ENCODE data around the gene DELE1.

The DELE1 gene

DNA sequence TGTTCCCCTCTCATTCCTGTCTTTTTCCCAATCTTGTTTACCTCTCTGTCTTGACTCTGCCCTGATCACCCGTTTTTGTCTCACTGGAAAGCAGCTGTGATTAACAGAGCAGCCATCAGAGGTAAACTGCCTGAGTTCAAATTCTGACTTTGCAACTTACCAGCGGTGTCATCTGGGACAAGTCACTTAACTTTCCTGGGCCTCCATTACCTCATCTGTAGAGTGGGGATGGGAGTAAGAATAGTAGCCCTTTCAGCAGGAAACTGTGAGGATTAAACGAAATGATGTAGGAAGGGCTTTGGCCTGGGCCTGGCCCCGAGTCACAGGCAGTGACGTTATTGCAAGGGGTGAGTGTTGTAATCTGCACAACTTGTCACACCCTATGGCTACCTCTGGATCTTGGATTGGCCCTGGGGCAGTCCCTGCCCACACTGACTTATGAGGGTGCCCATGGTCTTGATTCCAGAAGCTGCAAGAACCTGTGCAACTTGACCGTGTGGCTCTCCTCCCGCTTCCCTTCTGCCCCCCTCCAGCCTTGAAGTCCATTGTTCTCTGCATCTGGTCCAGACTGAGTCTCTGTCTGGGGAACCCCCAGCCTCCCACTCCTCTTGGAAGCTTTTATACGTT, 35.0 kb downstream of the DELE1 start:
- no peak for DNase-seq (ENCODE audit: low read depth)

DNA sequence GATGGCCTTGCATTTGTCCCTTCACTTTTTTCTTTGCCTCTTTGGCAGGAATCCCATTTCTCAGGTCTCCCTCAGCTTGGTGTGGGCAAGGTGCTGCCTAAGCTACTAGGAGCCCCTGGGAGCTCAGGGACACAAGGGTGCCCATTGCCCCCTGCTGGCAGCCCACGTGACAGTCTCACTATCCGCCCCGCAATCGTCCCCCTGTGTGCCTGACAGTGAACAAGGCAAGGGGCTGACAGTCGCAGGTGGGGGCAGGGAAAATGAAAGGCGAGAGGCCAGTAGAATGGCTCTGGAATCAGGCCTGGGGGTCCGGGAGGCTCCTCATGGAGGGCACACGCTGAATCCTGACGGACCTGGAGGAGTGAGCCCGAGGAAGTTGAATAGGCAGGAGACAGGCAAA, 36.3 kb downstream of the DELE1 start:
- DNase-seq (ENCODE audit: low read depth) = no peak

DNA sequence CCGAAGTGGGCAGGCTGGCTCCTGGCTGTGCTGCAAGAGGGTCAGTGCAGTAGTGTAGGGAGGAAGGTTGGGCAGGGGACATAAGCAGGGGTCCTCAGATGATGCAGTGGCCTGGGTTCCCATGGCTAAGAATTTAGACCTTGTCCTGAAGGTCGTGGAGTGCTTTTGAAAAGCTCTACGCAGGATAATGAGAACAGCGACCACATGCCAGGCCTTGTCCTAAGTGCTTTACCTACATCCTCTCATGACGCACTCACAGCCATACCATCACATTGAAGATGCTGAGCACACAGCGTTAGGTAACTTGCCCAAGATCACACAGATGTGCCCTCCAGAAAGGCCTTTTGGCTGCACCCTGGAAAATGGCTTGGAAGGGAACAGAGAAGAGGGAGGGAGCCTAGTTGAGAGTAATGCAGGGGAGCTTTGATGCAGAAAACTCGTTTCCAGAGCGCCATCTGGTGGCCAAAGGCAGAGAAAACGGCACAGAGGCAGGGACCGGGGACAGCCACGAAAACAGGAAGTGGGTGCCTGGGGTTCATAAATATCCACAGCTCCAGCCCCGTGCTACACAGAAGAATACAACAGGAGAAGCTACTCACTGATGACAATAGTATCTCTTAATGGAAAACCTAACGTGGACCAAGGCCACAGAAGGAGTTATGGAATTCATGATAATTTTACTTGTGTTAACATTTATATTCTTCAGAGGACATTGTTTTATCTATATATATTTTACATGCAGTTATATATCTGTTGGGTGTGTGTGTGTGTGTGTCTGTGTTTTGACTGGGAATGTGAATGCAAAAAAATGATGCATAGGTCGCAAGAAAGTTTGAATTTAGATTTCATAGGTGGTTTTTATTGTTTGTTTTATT, 37.0 kb downstream of the DELE1 start:
- peak; percentile 85 for DNase-seq (ENCODE audit: low read depth)

DNA sequence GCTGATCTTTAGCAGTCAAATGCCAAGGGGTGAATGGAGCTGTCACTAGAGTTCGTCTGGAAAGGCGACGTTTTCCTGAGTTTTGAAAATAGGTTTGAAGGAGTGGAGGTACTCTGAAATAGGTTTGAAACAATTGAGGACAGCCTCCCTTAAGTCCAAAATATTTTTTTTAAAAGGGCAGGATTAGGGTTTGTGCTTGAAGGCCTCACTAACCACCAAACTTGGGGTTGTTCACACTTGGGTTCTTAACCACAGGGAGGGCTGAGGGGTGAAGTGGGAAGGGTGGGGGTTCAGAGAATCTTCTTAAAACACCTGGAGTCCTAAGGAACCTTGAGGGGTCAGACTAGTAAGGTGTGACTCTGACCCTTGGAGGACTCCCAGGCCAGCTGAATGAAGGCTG, 37.8 kb downstream of the DELE1 start:
- DNase-seq (ENCODE audit: low read depth) = no peak

DNA sequence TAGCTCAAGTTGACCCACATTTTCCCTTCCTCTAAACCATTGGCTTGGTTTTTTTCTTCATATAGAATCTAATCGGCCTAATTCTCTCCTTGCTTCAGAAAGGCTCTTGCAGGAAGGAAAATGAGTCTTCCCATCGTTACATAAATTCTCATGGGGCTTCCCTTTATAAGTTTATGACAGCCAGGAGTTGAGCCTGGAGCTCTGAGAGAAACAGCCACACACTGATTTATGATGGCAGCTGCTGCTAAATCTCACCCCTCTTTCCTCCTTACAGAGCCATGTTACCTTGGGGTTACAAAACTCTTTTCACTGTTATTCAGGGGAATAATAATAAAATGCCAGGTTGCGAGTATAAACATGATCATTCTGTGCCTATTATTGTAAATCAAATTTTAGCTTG, 40.0 kb downstream of the DELE1 start:
- no peak for DNase-seq (ENCODE audit: low read depth)

DNA sequence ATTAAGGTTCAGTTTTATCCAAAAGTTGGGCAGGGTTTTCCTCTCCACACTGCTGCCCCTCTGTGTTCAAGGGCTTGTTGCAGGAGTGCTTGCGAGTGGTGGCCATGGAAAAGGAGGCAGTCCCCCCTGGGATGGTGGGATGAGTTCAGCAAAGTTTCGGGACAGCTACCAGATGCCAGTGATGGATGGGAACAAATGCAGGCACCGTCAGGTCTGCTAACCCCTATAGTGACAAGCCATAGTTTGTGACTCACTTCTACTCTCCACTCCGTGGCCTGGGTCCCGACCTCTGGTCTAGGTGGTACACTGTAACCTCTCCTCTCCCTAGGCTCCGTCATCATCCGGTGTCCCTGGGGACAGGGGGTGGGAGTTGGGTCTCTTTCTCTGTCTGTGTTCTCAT, 41.4 kb downstream of the DELE1 start:
- DNase-seq (ENCODE audit: low read depth) = no peak

DNA sequence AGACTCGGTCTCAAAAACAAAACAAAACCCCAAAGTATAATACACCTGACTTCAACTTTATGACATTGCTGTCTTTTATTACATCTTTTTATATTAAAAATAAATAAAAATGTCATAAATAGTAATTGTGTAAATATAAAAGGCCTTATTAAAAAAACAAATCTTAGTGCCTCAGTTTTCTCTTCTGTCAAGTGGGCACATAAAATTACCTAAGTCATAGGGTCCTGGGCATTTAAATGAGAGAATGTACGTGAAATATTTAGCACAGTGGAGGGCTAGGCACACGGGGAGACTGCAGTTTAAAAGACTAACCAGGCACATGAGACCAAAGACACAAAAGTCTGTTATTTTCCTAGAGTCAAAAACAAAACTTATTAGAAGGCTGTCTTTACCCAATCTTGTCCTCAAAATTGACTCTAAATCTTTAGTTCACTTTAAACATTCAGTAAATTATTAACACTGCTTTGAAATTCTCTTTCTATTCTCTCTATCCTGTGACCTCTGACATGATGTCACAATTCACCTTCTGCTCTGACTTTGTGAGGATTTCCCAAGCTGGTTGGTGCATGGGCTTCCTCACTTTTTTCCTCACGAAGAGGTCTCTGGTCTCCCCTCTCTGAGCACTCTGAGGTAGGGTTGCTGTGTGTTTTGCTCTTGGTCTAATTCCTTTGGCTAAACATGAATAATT, 42.7 kb downstream of the DELE1 start:
- no peak for DNase-seq (ENCODE audit: low read depth)

DNA sequence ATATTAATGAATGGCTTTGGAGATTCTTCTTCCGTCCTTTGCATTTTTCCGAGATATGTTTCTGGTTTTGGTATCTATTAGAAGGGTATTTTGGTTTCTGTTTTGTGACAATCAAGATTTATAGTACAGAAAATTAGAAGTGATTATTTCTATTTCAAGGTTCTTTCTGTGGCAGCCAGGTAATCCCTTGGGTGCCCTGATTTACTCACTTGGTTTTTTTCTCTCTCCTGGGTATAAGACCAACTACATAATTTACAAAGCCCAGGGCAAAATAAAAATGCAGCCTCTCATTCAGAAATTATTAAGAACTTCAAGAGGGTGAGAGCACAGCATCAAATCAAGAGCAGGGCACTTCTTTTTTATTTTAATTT, 43.3 kb downstream of the DELE1 start:
- DNase-seq (ENCODE audit: low read depth) = no peak

DNA sequence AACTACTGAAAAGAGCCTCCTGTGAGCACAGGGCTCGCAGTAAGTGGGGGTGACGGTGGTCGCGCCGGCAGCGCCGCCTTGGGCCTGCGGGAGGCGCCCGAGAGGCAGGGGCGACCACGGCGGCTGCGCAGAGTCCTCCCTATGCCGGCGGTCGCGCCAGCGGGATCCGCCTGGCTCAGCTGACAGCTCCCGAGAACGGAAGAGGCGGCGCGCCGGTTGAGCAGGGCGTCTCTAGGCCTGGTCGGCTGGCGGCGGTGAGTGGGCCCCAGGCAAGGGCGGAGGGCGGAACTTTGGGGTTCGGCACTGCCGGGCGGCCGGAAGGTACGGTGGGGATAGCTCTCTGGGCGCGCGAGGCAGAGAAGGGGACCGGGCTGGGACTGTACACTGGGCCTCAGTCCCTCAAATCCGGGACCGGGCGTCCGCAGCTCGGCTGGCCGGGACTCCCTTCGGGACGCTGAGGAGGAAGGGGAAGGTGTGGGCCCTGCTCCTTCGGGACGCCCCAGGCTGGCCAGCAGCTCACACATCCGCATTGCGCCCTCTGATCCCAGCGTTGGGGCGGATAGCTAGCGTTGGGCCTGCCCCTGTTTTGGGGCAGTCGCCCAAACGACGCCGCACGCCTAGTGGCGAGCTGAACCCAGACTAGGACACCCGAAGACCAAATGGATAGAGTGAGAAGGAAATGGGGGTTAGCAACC, 45.4 kb downstream of the DELE1 start, which contains the start of gene RNF14:
RNF14 (plus strand) TSS at position 192 of the 695 bp plus-strand sequence. CDS start 4,484 bp downstream, outside the sequence.
- peak; percentile 91 for DNase-seq (ENCODE audit: low read depth)

DNA sequence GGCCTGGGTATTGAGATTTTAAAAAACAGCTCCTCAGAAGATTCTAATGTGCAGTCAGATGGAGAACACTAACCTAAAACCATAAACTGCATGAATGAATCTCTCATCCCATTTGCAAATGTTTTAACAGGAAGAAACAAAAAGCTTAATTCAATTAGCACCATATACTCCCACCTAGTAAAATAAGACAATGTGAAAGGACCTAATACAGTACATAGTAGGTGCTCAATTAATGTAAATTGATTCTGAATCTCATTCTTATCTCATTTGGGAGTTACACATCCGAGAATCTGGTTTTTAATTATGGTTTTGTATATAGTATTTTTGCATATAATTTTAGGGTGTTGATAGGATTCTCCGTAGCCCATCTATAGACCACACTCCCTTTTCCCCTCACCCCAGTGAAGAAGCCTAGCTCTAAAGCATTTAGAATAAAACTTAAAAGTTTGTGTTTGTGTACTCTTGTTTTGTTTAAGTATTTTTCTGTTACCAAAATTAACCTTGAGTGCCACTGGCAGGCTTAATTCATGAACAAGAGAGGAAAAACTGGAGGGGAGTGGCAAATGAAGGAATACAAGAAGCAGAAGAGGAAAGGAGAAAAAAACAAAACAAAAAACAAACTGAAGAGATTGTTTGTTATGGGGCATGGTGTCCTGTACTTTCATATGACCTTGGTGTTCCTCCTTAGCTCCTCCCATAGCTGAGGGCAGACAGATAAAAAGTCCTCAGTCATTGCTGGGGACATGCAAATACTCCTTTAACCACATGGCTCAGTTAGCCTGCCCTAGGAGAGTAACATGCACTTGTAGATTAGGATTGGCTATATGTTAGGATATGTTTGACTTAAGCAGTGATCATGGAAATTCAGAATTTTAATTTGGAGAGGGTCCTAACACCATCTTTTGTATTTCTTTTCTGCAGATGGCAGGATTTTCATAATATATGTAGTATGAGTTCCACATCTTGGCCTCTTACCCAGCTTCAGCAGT, 46.4 kb downstream of the DELE1 start:
- no peak for DNase-seq (ENCODE audit: low read depth)

DNA sequence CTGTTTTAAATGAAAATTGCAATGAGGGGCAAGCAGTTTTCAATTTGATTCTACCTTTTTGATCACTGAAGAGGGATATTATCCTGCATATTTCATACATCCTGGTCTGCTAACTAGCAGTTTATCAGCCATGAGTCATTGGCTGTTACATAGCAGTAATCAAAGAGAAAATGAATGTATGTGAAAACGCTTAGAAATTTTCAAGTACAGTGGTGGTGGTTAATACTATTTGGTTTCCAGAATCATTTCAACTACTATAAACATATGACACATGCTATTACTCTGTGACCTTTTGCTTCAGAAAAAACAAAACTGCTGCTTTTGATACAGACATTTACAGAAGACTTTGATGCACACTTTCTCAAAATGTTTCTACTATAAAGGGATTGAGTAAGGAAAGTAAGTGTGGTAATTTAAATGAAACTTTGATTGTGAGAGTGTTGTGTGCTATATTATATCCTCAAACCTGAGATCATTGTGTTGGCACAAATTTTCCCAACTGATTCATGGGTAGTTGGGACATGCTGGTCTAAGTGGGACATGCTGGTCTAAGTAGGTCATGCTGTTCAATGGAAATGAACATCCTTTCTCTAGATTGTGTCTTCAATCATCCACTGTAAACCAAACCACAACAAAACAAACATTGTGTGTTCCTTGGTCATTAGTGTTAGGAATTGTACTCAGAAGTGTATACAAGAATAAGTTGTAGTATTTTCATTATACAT, 50.4 kb downstream of the DELE1 start:
- no peak for DNase-seq (ENCODE audit: low read depth)

DNA sequence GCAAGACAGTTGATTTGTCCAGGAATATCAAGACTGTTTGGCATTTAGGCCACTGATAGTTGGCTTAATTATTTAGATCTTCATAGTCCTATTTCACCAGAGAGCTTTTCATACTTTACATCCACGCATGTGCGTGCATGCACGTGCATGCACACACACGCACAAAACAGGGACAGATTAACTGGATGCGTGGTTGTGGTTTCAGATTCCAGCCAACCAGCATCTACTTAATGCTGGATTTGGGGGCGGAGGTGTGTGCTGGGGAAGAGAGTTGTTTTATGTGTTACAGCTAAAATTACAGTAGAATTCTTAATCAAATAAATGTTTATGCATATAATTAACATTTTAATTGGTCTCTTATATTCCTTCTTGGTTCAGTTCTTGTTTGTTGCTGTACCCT, 52.5 kb downstream of the DELE1 start:
- no peak for DNase-seq (ENCODE audit: low read depth)

DNA sequence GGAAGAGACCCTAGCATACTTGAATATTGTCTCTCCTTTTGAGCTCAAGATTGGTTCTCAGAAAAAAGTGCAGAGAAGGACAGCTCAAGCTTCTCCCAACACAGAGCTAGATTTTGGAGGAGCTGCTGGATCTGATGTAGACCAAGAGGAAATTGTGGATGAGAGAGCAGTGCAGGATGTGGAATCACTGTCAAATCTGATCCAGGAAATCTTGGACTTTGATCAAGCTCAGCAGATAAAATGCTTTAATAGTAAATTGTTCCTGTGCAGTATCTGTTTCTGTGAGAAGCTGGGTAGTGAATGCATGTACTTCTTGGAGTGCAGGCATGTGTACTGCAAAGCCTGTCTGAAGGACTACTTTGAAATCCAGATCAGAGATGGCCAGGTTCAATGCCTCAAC, 54.7 kb downstream of the DELE1 start:
- DNase-seq (ENCODE audit: low read depth) = no peak

DNA sequence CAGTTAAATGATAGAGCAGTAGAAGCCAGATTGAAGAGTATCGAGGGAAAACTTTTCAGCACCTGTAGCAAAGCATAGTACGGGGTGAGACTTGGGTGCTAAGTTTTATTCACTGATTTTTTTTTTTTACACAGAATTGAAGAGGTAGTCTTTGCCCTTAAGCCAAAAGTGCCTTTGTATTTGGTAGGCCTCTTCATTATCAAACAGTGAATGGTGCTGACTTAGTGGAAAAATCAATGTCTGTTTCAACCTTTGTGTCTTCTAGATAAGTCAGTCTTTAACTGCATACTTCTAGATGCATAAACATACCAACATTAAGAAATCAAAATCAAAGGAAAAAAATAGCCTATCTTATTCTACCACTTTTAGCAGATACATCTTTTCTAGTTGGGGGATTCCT, 59.0 kb downstream of the DELE1 start:
- DNase-seq (ENCODE audit: low read depth) = no peak

DNA sequence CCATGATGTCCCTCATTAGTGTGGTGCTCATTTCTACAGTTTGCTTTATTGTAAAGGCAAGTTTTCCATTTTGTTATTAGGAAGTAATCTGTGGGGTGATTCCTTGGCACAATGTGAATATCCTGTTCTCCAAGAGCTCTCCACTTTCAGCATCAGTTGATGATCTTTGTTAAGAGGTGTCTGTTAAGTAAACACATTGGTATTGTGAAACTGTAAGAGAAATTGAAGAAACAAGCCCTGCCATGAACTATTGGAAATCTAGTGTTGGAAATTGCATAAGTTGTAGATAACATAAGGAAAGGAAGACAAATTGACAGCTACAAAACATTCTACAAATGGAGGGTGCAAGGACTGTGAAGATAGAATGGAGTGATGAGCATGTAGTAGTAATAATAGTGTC, 62.4 kb downstream of the DELE1 start:
- DNase-seq (ENCODE audit: low read depth) = no peak

DNA sequence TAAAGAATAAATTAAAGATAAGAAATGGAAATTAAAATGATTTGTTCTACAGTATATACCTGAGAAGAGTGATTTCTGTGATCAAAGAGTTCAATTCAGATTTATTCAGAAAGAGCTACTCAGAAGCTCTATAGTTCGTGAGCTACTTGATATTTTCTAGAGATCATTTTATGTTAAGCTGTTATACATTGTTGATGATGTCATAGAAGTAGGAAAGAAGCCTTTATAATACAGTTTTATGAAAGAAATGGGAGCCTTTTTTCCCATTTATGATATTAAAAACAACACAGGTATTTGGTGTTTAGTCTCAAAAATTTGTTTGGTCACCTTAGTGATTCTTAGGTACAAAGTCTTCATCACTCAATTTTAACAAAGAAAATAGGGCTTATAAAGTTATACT, 66.0 kb downstream of the DELE1 start:
- DNase-seq (ENCODE audit: low read depth) = no peak

Measured in activated gamma-delta T cell treated with anti-CD3 and anti-CD28 coated beads, Interleukin-2, amount 50 U/mL, for 16 hours (primary cell).